ENCODE measurements around the gene S1PR5.
A peak's percentile ranks its signal among the peaks of the same experiment; 100 is the strongest.

The S1PR5 gene

DNA sequence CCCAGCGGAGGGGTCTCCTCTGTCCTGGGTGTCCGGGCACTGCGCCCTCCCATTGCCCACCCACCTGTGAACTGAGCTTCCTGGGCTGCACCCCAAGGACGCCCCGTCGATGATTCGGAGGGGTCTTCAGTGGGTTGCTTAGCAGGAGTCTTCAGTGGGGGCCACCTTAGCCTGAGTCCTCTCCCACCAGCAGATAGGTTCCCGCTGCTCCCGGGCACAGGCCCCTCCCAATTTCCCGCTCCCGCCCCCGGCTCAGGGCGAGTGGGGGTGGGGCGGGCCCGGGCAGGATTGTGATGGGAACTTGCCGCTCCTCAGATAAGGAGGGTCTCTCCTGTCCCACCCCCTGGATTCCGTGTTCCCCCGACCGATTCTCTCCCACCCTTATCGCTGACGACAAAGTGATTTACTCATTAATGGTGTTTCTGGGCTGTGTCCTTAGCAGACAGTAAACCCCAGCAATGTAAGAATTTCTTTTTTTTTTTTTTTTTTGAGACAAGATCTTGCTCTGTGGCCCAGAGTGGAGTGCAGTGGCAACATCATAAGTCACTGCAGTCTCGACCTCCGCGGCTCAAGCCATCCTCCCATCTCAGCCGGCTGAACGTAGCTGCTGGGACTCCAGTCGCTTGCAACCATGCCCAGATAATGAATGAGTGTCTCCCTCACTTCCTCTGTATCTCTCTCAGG lies 655 bp upstream of the S1PR5 start:
- no peaks in the 10 kb centered on the region for H3K36me3 ChIP-seq (ENCODE audit: control insufficient read depth, insufficient read depth, low read length)
- no peaks in the 10 kb centered on the region for H3K79me2 ChIP-seq
- H3K9me3 ChIP-seq (ENCODE audit: control insufficient read depth, low read length) = no peaks in the 10 kb centered on the region
- peak overlapping the region; percentile 55 for H3K4me2 ChIP-seq (ENCODE audit: low read length)
- H3K27ac ChIP-seq = no peak overlapping the region
- no peak overlapping the region for H3K9ac ChIP-seq
- peaks cover 4% of the 10 kb centered on the region for H3K27me3 ChIP-seq (ENCODE audit: control insufficient read depth, insufficient read depth, low read length)
- H3K4me3 ChIP-seq (ENCODE audit: low read depth, low read length) = peak overlapping the region; percentile 39
- H3K4me1 ChIP-seq = no peaks in the 10 kb centered on the region
- H2AFZ ChIP-seq = no peak overlapping the region
- TF ChIP-seq, protein P1, sequence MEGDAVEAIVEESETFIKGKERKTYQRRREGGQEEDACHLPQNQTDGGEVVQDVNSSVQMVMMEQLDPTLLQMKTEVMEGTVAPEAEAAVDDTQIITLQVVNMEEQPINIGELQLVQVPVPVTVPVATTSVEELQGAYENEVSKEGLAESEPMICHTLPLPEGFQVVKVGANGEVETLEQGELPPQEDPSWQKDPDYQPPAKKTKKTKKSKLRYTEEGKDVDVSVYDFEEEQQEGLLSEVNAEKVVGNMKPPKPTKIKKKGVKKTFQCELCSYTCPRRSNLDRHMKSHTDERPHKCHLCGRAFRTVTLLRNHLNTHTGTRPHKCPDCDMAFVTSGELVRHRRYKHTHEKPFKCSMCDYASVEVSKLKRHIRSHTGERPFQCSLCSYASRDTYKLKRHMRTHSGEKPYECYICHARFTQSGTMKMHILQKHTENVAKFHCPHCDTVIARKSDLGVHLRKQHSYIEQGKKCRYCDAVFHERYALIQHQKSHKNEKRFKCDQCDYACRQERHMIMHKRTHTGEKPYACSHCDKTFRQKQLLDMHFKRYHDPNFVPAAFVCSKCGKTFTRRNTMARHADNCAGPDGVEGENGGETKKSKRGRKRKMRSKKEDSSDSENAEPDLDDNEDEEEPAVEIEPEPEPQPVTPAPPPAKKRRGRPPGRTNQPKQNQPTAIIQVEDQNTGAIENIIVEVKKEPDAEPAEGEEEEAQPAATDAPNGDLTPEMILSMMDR (IDR thresholded peaks at IDR 0.05) = no peak

DNA sequence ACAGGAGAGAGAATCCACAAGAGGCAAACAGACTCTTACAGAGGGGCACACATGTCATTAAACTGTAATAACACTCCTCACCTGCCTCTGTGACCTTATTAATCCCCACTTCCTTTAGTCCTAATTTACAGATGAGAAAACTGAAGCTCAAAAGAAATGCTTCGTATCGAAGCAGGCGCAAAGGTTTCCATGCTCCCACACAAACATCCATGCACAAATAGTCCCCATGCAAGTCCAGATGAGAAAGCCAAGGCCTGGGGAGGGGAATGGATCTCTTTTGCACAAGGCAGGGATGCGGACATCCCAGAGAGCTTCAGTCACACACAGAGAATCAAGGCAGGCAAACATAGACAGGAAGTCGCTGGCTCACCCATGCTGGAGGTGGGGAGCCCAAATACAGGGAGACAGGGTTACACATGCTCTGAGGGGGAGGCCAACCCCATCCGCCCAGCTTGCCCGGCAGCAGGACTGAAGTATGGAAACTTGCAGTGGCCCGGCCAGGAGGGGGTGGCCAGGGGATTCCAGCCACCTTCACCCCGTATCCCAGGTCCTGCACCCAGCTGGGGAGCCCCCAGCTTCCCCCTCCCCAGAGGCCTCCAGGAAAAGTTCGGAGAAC lies 468 bp downstream of the S1PR5 start:
- peaks cover 4% of the 10 kb centered on the region for H3K27me3 ChIP-seq (ENCODE audit: control insufficient read depth, insufficient read depth, low read length)
- H3K4me3 ChIP-seq (ENCODE audit: low read depth, low read length) = no peak overlapping the region
- H3K4me1 ChIP-seq = no peaks in the 10 kb centered on the region
- H3K27ac ChIP-seq = no peak overlapping the region
- peak overlapping the region; percentile 49 for H3K4me2 ChIP-seq (ENCODE audit: low read length)
- TF ChIP-seq, protein P1 (IDR thresholded peaks at IDR 0.05) = no peak
- no peaks in the 10 kb centered on the region for H3K79me2 ChIP-seq
- H3K9ac ChIP-seq = no peak overlapping the region
- H3K36me3 ChIP-seq (ENCODE audit: control insufficient read depth, insufficient read depth, low read length) = no peaks in the 10 kb centered on the region
- no peaks in the 10 kb centered on the region for H3K9me3 ChIP-seq (ENCODE audit: control insufficient read depth, low read length)
- H2AFZ ChIP-seq = no peak overlapping the region

DNA sequence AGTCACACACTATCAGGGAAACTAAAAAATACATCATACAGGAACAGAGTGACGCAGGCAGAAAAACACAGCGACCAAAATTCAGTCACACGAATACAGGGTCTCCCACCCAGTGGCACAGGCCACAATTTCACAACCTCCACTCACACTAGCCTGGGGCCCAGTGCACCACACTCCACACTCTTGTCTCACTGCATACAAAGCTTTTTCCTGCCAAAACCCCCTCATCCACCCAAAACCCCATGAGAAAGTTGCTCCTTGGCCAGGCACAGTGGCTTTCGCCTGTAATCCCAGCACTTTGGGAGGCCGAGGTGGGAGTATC lies 1.2 kb downstream of the S1PR5 start:
- no peak overlapping the region for H3K4me3 ChIP-seq (ENCODE audit: low read depth, low read length)
- H3K9ac ChIP-seq = no peak overlapping the region
- TF ChIP-seq, protein P1 (IDR thresholded peaks at IDR 0.05) = no peak
- H3K27ac ChIP-seq = no peak overlapping the region
- no peaks in the 10 kb centered on the region for H3K36me3 ChIP-seq (ENCODE audit: control insufficient read depth, insufficient read depth, low read length)
- no peak overlapping the region for H3K4me2 ChIP-seq (ENCODE audit: low read length)
- H3K9me3 ChIP-seq (ENCODE audit: control insufficient read depth, low read length) = no peaks in the 10 kb centered on the region
- peaks cover 4% of the 10 kb centered on the region for H3K27me3 ChIP-seq (ENCODE audit: control insufficient read depth, insufficient read depth, low read length)
- H3K79me2 ChIP-seq = no peaks in the 10 kb centered on the region
- H3K4me1 ChIP-seq = no peaks in the 10 kb centered on the region
- no peak overlapping the region for H2AFZ ChIP-seq

DNA sequence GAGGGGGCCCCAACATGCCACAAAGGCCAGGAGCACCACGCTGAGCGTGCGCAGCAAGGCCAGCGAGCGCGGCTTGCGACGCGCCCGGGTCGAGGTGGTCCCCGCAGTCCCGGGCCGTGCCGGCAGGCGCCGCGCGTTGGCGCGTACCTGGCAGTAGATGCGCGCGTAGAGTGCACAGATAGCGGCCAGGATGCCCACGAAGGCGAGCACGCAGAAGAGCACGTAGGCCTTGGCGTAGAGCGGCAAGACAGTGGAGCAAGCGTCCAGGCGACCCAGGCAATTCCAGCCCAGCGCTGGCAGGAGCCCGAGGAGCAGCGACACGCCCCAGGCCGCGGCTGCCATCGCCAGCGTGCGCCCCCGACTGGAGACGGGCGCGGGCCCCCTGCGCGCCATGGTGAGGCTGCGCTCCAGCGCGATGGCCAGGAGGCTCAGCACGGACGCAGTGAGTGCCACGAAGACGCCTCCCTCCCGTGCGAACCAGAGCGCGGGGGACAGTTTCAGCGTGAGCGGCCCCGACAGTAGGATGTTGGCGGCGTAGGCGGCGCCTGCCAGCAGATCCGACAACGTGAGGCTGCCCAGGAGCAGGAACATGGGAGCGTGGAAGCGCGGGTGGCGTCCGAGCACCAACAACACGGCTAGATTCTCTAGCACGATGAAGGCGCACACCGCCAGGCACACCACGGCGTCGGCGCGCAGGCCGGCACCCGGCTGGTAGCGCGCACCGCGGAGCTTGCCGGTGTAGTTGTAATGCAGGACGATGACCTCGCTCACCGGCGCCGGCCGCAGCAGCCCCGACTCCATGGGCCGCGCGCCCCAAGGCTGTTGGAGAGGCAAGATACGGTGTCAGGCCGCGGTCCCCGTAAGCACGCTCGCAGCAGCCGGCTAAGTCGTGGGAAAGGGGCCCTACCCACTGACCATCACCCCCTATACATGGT lies 2.8 kb downstream of the S1PR5 start:
- H3K27ac ChIP-seq = no peak overlapping the region
- no peaks in the 10 kb centered on the region for H3K4me1 ChIP-seq
- no peak overlapping the region for H3K4me3 ChIP-seq (ENCODE audit: low read depth, low read length)
- peak overlapping the region; percentile 28 for H2AFZ ChIP-seq
- peak overlapping the region; percentile 22 for H3K4me2 ChIP-seq (ENCODE audit: low read length)
- peaks cover 4% of the 10 kb centered on the region for H3K27me3 ChIP-seq (ENCODE audit: control insufficient read depth, insufficient read depth, low read length)
- H3K36me3 ChIP-seq (ENCODE audit: control insufficient read depth, insufficient read depth, low read length) = no peaks in the 10 kb centered on the region
- H3K9ac ChIP-seq = no peak overlapping the region
- H3K9me3 ChIP-seq (ENCODE audit: control insufficient read depth, low read length) = no peaks in the 10 kb centered on the region
- no peaks in the 10 kb centered on the region for H3K79me2 ChIP-seq
- TF ChIP-seq, protein P1 (IDR thresholded peaks at IDR 0.05) = no peak

All from parathyroid adenoma (tissue), 2 donors.